Stimulated activated naive CD4-positive, alpha-beta T cell treated with Interleukin-2 at 50 U/mL for 16 hours (primary cell): ENCODE data around the gene RAB17.

Source experiments
- DNase-seq: peaks from one replicate; lab custom pipeline; 2025; lab: John Stamatoyannopoulos, UW

Gene RAB17, protein sequence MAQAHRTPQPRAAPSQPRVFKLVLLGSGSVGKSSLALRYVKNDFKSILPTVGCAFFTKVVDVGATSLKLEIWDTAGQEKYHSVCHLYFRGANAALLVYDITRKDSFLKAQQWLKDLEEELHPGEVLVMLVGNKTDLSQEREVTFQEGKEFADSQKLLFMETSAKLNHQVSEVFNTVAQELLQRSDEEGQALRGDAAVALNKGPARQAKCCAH

DNA sequence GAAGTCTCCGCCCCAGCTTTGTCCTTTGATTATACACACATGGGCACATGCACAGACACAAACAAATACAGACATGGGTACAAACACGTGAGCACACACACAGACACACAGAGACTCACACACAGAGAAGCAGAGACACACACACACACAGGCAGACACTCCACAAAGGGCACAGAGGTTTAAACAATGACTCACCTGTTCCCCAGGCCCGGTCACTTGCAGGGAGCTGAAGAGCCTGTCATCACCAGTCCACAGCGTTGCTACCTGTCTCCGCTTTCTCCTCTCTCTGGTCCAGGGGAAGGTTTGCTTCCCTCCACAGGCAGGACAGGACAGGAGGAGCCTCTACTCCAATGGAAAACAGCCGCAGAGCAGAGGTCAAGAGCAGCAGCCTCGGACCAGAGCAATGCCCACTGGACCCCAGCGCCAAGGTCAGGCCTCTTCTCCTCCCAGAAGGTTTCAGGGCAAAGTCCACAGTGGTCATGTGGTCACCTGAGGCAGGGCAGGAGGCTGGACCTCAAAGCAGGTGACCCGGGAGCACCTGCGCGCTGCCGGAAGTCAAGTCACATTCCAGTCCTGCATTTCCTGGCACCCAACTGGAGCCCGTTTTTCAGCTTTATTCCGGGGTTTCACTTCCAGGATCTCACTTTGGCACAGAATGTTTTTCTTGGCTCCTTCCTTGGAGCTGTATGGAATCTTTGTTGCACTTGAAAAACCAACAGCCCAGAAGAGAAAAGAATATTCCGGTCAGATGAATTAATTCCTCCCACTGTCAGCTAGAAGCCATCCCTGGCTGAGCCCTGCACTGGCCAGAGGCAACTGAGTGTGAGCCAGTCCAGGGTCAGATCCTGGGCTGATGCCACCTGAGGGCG is at the start of gene RAB17:
Gene RAB17, minus strand, starts transcription at position 463 of the 869 bp plus-strand sequence. CDS start 4,580 bp downstream, outside the sequence.
- no peak for DNase-seq

DNA sequence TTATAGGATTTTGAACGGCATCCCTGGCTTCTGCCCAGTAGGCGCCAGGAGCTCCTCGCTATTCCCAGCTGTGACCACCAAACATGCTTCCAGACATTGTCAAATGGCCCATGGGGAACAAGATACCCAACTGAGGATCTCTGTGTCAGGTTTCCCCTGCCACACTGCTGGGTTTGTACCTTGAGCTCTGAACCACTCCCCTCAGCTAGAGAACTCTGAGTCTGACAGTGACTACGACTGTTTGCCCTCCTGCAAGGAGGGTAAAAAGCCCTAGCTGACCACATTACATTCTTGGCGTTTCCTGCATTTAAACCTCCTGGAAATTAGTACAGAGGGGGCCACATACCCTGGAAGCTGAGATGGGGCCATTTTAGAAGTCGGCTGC is 49.3 kb upstream of the RAB17 start:
- DNase-seq: no peak

DNA sequence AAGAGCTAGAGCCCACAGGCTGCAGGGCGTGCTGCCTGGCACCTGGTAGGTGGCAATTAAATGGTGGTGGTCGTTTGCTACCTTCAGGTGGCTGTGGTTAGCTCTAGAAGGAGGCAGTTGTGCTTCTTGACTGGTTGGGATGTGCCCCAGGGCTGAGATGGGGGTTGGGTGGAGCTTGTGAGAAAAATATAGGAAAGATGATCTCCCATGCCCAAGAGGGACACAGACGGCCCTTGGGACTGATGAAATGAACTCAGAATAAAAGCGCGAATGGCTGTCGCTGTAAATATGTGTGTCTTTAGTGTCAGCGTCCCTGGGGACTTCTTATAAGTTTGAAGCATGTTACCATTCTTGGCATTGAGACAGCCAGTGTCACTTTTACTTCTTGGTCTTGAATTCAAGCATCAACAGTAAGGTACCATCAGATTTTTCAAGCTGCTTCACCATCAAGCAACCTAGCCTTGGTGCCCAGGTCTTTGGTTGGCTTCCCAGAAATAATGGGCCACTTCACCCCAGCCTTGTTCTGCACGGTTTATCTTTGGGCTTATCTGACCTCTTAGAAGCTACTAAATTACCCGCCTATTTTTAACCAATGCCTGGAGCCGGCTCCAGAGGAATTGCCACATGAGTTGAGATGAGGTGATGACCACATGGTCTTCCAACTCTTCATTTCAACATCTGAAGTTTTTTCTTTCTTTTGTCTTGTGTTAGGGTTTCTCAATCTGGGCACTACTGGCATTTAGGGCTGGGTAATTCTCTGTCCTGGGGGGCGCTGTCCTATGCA is 48.7 kb upstream of the RAB17 start:
- DNase-seq: no peak

DNA sequence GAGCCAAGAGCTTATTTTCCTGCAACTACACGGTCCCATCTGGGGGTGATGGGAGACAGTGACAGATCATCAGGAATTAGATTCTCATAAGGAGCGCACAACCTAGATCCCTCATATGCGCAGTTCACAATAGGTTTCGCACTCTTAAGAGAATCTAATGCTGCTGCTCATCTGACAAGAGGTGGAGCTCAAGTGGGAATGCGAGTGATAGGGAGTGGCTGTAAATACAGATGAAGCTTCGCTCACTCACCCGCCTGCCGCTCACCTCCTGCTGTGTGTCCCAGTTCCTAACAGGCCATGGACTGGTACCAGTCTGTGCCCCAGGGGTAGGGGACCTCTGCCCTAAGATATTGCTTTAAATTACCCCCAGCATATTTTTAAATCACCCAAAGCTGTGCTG is 47.6 kb upstream of the RAB17 start:
- DNase-seq: no peak

DNA sequence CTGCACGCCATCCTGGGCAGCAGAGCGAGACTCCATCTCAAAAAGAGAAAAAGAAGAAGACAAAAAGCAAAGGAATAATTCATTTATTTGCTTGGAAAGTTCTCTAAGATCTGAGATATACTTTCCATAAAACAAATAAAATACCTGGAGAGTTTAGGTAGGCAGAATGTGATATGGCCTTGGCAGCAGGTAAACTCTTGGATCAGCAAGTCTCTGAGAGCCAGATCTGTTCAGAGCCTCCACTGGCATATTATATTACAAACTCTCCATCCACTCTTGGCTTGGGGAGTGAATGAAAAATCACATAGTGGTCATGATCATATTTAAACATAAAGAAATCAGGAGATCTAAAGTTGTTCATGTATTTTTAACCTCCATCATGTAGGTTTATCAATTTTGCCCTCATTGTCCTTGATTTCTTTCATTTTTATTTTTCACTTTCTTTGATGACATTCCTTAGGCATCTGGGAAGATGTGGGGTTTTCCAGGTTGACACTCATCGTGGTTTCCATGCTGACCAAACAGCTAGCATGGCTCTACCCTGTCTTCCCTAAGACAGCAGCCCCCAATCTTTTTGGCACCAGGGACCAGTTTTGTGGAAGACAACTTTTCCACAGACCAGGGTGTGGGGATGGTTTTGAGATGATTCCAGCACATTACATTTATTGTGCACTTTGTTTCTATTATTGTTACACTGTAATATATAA is 47.0 kb upstream of the RAB17 start:
- DNase-seq: no peak

DNA sequence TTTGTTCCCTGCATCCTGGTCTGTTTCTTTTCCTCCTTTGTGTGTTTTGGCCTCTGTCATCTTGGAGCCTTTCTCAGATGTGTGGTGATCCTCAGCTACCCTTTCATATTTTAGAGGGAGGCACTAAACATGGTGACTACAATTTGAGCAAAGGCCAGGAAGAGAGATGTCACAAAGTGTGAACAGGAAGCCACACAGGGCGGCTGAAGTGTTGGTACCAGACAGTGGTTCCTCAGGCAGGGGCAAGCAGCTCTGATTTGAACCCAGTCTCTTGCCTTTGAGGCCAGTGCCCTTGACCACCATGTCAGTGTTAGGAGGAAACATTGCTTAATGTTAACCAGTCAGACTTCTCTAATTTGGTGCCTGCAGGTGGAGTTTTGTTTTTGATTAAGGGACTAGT is 46.0 kb upstream of the RAB17 start:
- no peak for DNase-seq

DNA sequence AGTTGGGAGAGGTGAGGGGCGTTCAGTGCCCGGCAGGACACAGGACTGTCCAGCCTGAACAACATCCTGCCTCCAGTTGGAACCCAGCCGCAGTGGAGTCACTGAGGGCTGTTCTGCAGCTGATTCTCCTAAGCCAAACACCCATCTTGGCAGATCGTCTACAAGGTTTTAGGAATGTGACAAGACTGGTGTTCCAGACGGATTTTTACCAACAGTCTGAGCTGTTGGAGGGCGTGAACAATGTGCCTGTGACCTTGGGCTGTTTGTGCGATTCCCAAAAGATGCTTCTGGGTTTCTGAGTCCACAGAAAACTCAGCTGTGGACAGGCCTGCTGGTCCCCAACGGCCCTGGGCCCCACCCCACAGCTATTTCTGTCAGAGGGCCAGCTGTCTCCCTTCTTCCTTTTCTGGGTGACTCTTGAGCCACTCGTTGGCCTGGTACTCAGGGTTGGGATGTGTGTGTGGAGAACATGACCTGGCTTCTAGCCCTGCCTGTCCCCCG is 42.6 kb upstream of the RAB17 start:
- DNase-seq: no peak

DNA sequence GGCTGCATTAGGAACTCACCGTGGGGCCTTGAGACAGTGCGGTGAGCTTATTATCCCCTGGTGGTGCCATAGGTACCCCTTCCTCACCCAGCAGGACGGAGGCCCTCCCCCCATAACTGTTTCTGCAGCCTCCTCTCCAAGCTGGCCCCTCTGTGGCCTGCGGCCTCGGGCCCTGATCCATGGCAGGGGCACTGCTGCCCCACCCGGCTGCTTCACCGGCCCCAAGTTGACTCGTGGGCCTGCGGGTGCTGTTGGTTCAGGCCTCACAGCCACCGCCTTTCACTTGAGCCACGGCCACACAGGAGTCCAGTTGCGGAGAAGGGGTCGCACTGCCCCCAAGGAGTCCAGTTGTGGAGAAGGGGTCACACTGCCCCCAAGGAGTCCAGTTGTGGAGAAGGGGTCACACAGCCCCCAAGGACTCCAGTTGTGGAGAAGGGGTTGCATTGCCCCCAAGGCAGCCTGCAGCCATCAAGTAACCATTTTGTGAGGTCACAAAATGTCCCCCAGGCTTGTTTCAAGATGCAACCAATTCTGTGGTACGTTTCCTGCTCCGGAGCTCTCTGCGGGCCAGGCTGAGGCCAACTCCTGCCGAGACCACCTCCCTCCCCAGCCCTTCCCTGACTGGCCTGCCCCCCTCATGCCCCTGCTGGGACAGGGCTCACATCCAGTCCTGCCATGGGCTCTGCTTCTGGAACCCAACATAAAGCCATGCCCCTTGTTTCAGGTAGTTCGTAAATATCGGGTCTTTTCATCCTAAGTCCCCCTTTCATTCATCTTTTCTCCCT is 41.5 kb upstream of the RAB17 start:
- no peak for DNase-seq

DNA sequence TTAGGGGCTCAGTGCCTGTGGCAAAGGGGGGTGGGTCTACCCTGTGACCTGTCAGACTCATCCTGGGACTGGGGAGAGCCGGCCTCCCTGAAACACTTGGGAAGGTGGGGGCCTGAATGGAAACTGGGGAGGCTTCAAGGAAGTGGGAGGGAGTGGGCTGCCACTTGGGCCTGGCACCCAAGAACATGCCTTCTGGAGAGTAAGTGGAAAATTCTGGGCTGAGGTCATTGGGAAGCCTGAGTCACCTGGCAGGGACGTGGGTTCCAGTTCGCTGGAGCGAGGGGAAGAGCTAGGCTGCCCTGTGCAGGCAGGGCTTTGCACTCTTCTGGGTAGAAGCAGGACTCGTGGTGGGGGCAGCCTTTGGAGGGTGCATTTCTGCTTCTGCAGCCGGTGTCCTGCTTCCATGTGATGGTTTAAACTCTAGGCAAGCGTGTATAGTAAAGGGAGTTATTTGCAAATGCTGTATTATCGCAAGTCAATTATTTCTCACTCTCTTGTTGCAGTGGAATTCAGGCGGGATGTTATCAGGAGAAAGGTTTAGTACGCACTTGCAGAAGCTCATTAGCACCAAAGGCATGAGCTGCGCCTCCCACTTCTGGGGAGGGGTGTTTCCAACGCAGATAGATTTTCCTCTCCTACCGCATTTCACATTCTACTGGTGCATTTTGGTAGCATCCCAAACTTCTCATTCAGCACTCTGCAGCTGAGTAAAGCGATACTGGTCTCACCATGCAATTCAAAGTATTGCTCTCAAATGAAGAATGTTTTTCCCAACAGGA is 40.7 kb upstream of the RAB17 start:
- DNase-seq: no peak

DNA sequence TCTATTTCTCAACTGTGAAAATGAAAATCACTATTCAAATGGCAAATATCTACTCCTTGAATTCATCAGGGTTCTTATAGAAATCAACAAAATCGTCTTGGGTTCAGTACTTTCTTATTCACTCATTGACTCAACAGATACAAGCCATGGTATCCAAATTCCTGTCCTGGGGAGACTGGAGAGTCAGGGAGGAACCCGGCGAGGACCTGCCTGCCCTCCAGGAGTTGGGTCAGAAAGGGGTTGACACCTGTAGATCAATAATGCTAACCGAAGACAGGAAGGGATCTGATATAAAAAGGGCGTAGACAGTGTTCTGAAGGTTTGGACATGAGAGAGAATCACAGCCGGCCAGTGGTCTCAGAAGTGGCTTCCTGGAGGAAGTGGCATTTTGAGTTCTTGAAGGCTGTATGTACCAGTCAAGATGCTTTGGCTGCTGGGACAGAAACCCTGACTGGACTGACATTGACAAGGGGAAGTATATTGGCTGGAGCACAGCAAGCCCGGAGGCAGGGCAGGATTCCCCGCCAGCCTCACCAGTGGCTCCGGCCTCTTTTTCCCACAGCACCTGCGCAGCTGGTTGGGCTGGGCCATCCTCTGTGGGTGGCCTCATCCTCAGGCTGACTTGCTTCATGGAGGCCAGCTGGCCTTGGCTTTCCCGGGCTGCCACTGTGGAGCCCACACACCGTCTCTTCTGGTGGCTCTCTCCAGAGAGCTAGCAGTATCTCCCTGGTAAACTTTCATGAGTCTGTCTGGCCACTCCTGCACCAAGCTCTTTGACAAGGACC is 39.9 kb upstream of the RAB17 start:
- DNase-seq: no peak

DNA sequence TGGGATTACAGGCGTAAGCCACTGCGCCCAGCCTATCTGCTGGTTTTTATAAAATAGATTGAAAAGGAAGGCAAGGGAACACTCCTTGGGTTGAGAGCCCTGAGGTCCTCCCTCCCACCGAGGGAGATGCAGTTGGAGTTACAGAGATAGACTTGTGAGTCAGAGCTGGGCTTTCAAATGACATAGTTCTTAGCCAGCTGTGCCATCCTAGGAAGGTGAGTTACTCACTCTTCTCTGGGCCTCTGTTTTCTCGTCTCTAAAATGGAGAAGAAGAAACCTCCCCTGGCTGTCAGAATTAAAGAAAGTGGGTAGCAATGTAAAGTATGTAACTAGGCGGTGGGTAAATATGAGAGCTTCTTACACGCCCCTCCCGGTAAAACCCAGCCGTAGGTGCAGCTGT is 39.2 kb upstream of the RAB17 start:
- DNase-seq: no peak

DNA sequence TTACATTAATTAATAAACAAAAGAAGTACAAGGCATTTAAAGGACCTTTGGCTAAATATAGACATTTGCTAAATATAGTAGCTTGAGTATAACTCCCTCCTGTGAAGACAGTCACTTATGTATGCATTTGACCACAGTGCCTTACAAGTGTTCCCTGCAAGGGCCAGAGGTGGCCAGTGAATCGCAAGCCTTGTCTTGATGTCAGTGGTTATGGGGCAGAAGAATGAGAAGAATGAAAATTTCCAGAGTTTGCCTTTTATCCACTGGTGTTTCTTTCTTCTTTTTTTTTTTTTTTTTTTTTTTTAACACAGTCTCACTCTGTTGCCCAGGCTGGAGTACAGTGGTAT is 38.6 kb upstream of the RAB17 start:
- no peak for DNase-seq

DNA sequence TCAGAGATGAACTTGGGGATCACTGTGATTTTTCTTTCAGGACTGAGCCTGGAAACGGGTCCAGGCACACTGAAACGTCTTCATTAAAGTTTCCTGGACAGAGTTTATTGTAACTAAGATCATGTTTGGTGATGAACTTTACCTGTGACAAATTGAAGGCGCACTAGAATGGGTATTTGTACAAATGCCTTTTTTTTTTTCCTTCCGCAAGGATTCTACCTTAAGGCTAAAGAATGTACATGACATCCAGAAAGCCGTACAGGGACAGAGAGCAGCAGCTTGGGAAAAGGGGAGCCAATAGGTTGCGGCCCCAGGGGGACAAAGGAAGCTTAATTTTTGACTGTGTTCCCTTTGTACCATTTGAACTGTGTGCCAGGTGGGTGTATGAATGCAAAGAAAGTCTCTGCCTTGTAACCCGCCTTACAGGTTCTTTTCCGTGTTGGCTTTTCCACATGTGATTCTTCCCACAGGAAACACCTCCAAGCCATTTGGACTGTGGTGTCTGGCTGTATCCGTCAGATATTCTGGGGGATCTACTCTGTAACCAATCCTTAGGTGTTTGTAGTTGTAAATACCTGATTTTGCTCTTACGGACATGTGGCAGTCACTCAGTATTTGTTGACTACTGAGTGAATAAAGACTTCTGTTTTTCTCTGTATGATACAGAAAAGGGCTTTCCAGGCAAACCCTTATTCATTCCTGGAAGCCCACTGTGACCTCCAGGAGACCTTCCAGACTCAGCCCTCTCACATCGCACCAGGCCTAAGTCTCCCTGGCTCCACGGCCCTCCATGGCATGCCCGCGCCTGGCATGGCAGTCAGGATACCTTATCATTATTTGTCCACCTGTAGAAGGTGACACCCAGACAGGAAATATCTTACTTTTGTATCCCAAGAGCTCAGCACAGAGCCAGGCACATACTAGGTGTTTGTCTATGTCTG is 38.0 kb upstream of the RAB17 start:
- DNase-seq: no peak

DNA sequence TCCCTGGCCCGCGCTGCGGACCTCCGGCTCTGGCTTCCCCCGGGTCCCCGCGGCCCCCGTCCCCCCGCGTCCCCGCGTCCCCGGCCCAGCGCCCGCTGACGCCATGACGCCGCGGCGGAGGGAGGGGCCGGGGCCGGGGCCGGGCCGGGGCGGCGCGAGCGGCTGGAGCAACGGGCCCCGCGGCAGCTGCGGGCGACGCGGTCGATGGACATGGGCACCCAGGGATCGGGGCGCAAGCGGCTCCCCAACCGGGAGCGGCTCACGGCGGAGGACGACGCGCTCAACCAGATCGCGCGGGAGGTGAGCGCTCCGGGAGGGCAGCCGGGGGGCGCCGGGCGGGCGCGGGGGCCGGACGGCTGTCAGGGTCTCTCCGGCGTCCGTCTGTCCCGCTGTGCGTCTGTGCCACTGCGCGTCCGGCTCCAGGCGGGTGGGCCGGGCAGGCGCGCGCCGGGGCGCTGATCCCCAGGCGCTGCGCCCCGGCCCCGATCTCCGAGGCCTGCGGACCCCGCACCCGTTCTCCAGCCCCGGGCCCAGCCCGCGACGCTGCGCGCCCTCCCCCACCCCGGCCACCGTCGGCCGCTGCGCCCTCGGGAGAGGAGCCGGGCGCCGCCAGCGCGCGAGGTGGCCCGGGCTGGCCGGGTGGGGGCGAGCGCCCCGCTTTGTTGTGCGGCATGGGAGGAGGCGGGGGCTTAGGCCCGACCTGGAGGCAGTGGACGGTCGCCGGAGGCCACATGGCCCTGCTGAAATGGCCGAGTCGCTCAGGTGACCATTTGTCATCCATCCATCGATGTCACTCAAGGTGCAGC is 37.1 kb upstream of the RAB17 start, which contains the start of gene LRRFIP1:
Gene LRRFIP1, plus strand, starts transcription at position 147 of the 806 bp plus-strand sequence. Its CDS starts 58 bp downstream, at position 205.
- DNase-seq: no peak

DNA sequence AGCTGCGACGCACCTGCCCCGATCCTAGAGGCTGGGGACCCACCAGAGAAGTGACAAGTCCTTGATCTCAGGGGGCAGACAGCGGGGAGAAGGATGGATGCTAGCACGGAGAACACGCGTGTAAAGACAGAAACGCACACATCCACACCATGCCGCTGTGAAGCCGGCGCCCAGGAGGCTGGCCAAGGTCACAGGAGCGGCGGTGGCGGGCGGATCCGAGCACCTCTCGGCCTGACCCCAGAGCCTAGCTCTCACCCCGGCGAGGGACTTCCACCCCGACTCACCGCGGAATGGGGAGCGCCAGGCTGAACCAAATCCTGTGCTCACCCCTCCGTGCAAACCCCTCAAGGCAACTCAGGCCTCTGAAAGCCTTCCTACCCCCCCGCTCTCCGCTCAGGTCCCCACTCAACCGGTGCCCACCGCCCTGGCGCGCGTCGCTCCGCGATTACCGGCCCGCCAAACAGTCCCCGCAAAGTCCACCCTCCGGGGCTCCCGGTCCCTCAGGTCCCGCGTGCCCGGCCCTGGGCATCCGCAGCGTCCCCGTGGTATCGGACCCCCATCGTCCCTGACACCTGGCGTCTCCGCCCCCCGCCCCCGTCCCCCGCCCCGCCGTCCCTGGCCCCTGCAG is 36.4 kb upstream of the RAB17 start:
- no peak for DNase-seq

DNA sequence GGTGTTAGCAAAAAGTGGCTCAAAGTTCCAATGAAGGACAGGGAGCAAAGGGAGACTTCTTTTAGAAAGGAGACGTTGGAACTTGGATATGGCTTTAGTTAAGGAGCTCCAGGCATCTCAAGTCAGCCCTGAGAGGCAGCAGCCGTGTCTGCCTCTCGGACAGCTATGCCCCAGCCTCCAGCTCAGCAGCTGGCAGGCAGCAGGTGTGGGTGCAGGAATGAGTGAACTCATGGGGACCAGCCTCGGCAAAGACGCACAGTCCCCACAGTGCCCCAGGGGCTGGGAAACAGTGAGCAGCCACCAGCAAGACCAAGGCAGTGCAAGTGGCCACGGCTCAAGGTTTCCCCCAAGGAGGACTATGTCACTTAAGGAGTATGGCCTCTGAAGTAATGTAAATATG is 35.2 kb upstream of the RAB17 start:
- DNase-seq: no peak

DNA sequence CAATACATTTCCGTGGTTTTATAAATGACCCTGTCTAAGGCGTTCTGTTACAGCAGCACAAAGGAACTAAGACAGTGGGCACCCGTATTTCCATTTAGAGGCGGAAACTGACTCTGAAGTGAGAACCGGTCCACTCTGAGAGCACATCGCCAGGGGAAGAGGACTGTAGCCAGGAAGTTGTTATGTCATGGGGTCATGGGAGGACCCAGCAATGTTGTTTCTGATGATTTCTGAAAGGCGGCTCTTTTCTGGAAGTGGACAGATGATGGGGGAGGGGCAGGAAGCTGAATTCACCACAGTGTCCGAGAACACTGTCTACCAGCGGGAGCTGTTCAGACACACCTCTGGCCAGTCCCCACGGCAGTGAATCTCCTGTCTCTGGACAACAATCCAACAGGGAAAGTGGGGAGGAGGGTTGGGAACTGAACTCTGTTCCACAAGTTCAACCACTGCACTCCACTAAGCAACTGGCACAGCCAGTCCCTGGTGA is 34.7 kb upstream of the RAB17 start:
- DNase-seq: no peak
